ENCODE data around the gene ATAD3A.
"Not testable (repeated sequence)": the region's sequence is repeated elsewhere in the genome, so short reads cannot be mapped to it uniquely, and the experiment has no call there.

Gene ATAD3A
- total RNA-seq, result 20.6 to 143 (median 22.1) reads per million in 3 experiments

GRCh38 chr1:1511533-1512285 is at the start of gene ATAD3A:
Gene ATAD3A (plus strand): TSS chr1:1512162. CDS start chr1:1512269, 107 bp downstream.
- DNase-seq, result peak; percentile 94

DNA sequence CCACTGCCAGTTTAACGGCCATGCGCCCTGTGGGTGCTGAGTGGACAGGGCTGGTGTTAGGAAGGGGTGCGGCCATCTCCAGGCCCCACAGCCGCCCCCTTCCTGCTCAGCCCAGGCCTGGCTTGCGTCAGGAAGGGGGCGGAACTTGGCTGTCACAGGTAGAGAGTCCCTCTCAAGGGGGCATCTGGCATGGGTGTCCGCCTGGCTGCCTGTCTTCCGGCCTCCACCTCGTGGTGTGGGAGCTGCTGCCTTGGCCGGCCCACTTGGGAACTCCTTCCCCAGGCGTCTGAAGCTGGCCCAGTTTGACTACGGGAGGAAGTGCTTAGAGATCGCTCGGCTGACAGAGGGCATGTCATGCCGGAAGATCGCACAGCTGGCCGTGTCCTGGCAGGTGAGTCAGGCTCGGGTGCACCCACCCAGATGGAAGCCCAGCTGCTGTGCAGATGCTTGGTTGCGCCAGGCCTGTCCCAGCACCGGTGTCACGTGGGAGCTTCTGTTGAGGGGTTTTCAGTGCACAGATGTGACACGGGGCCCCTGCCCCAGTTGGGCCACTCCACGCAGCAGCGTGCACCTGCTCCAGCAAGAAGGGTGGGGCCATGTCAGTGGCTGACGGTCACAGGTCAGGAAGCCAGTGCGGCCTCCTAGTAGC is 49.5 kb upstream of the ATAD3A start:
- no peak for DNase-seq

GRCh38 chr1:1463312-1463711 is 48.6 kb upstream of the ATAD3A start:
- DNase-seq, result no peak

DNA sequence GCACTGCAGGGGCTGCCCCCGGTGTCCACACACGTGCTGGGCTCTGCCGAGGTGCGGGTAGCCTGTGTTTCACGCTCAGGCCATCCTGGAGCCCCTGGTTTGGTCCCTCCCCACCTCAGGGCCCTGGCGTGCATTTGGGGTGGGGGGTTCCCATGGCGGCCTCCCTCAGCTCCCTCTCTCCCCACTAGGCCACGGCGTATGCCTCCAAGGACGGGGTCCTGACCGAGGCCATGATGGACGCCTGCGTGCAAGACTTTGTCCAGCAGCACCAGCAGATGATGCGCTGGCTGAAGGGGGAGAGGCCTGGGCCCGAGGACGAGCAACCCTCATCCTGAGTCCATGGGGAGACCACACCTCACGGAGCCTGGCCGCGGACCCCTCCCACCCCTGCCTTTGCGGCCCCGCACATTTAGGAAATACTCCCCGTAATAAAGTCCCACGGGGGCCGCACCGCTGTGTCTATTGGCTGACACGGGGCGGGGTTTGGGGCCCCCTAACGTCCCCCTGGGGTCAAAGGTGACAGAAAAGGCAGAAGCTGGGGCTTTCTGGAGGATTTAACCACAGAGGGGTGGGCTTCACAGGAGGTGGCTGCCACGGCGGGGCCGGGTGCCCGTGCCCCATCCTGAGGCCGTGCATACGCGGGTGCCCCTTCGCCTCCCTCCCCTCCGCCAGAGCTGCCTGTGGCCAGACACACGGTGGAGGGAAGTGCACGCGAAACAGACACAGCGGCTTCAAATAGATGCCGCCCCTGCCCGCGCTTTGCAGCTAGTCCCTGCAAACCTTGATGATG is 43.6 kb upstream of the ATAD3A start:
- DNase-seq, result not testable (repeated sequence)

GRCh38 chr1:1470626-1471388 is 41.2 kb upstream of the ATAD3A start:
- peak; percentile 24 for DNase-seq

GRCh38 chr1:1471389-1472052 is 40.4 kb upstream of the ATAD3A start, which contains the start of gene ATAD3B:
Gene ATAD3B (plus strand): TSS chr1:1471765. CDS start chr1:1471885, 120 bp downstream.
- peak; percentile 86 for DNase-seq

GRCh38 chr1:1472053-1472876 is 39.7 kb upstream of the ATAD3A start:
- peak; percentile 21 for DNase-seq

DNA sequence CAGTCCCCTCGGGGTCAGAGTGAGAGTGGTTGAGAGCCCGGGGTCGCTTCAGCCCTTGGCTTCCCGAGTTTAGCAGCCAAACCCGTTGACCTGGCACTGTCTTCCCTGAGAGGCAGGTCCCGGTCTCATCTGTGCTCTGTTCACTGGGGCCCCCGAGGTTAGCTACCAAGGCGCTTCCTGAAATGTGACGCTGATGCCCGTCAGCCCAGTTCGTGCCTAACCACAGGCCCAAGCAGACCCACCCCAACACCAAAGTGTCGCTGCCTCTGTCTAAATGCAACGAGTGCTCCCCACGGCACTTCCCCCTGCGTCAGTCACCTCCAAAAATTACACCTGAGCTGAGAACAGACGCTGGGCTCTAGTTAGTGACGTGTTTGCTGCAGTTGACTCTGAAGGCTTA is 36.0 kb upstream of the ATAD3A start:
- DNase-seq, result not testable (repeated sequence)

- DNase-seq, result no peak
Measured at GRCh38 chr1:1477206-1477605, 34.8 kb upstream of the ATAD3A start.

DNA sequence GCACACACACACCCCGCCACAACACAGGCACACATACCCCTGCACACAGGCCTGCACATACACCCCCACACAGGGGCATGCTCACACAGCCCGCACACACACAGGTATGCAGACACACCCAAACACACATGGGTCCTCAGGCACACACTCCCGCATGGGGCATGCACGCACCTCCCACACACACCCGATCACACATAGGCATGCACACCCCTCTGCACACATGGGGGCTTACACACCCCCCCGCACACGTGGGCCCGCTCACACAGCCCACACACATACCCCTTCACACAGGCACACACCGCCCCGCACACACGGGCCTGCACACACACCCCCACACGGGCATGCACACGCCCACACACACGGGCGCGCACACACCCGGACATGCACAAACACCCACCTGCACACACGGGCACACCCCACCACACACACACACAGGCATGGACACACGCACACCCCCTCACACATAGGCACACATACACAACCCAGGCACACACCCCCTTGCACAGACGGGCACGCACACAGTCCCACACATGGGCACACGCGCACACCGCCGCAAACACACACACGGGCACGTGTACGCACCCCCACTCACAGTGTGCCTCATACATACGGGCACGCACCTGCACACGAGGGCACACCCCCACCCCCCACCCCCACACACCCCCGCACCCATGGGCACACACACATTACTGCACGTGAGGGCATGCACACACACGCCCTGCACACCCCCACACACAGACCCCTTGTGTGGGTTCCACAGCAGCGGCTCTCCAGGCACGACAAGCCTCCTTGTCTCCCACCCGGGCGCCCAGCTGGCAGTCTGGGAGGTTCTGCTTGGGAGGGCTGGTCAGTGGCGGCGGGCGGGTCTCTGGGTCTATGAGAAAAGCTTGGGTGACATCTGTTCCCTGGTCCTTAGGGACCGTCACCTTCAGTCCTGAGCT is 32.1 kb upstream of the ATAD3A start:
- DNase-seq, result no peak

DNA sequence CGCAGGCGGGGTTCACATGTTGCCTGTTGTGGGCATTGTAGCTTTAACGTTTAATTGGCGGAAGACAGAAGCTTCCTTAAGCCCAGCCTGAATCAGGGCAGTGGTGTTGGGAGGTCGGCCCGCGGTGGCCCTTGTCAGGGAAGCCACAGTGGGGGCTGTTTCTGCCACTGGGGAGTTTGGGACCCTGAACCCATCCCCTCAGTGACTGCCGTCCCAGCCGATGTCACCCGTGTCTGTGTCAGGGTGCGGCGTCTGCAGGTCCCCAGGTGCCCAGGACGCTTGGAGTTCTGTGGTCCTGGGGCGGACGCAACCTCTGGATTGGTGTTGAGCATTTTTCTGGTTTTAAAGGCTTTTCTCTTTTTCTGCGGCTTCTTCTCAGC is 31.5 kb upstream of the ATAD3A start:
- DNase-seq, result not testable (repeated sequence)

DNA sequence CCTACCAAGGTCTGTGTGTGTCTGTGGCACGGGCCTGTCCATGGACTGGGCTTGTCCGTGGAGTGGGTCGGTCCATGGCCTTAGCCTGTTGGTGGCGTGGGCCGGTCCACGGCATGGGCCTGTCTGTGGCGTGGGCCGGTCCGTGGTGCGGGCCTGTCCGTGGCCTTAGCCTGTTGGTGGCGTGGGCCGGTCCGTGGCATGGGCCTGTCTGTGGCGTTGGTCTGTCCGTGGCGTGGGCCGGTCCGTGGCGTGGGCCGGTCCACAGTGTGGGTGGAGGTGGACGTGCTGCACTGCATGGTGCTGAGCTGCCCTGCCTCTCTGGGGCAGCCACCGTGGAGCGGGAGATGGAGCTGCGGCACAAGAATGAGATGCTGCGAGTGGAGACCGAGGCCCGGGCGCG is 30.2 kb upstream of the ATAD3A start:
- DNase-seq, result not testable (repeated sequence)

- DNase-seq, result no peak
Measured at GRCh38 chr1:1482856-1483255, 29.1 kb upstream of the ATAD3A start.

GRCh38 chr1:1483714-1484113 is 28.2 kb upstream of the ATAD3A start:
- DNase-seq, result no peak

DNA sequence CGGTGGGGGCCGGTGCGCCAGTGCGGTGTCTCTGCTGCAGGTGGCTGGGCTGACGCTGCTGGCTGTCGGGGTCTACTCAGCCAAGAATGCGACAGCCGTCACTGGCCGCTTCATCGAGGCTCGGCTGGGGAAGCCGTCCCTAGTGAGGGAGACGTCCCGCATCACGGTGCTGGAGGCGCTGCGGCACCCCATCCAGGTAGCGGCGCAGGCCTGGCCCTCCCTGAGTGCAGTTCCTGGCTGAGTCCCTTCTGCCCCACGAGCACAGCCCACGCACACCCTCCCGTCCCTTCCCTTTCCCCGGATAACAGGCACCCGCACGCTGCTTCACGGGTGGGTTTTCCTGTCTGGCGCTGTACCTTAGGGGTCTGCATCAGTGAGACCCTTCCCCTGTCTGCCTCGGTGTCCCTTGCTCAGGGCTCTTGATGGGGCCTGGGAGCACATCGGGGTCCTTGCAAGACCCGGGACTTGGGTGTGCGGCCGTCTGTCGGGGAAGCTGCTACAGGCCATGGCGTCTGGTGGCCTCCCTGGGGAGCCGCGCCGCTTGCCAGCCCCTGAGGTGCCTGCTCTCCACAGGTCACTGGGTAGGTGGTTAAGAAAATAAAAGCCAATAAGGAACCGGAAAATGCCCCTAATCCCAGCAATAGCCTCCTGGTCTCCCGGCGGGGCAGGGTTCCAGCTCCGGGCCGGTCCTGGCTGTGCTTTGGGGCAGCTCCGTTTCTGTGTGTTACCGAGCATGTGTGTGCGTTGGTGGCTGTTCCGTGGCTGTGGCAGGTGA is 26.8 kb upstream of the ATAD3A start:
- not testable (repeated sequence) for DNase-seq

DNA sequence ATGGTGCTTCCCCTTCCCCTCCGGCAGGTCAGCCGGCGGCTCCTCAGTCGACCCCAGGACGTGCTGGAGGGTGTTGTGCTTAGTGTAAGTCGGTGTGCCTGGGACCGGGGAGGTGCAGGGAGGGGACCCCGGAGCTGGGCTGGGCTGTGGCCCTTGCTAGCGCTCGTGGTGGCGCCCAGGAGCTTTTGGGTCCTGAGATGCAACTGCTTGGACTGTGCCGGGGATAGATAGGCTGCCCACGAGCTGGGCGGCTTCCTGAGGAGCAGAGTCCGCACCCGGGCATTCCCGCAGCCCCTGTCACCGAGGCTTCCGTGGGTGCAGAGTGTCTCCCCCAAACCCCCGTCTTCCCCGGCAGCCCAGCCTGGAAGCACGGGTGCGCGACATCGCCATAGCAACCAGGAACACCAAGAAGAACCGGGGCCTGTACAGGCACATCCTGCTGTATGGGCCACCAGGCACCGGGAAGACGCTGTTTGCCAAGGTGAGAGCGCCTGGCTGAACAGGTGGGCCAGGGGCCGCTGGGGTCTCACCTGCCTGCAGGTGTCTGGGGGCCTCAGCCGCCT is 26.1 kb upstream of the ATAD3A start:
- not testable (repeated sequence) for DNase-seq

GRCh38 chr1:1487701-1488100 is 24.3 kb upstream of the ATAD3A start:
- DNase-seq, result no peak

DNA sequence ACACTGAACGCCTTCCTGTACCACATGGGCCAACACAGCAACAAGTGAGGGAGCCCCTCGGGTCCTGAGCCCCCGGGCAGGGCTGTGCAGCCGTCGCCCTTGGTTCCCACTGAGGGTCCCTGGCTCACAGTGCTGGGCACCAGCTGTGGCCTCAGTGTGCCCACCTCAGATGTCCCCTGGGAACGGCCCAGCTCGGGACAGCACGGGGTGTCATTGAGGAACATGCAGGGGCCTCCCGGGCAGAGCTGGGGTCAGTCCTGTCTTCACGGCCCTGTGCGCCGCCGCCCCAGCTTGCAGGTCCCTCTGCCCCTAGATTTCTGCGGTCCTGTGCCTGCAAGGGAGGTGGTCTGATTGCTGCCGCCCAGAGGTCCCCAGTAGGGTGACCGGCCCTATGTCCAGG is 22.7 kb upstream of the ATAD3A start:
- no peak for DNase-seq

GRCh38 chr1:1489861-1490260 is 22.1 kb upstream of the ATAD3A start:
- no peak for DNase-seq

Data from central memory CD4-positive, alpha-beta T cell (primary cell).